Measurements from ENCODE around the gene AGTRAP. TPM values are rescaled to one million over a fixed set of nuclear protein-coding genes. Genes with fewer than 3 reads are reported as not detected.

The AGTRAP gene
- total RNA-seq, 1 experiment from 2014 or later, result 23.6 TPM

DNA sequence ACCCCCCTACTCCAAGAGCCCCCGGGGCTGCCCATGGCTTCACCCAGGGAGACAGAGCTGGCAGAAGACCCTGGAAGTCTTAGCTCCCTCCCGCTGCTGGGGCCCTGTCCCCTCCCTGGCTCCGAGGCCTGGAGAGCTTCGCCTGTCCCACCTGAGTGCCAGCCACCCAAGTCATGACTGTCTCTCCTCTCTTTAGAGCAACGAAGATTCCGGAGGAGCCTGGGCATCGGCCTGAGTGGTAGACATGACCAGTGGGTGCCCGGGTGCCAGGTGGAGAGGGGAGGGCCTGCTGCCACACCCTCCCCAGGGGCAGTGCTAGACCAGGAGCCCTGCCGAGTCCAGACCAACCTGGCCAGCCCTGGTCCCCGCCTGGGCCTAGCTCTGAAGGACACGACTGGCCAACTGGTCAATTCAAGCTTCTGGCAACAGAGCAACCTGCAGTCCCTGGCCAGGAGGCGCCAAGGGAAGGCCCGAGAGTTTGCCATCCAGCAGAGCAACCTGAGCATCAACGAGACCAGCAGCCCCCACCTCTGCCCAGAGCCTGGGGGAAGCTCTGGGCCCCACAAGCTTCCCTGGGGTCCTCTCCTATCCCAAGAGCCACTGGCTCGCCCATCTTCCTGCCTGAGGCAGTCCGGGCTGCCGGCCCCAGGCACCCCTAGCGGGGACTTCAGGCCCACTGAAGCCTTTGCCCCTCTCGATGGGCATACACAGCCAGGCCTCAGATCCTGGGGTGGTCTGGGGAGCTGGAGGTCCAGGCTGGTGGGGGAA lies 29.9 kb downstream of the AGTRAP start:
- H3K9me3 ChIP-seq (ENCODE audit: low read depth, low read length, poor library complexity, severe bottlenecking), result no peaks in the 10 kb centered on the region
- DNase-seq (ENCODE audit: low spot score), result no peak
- H3K4me1 ChIP-seq (ENCODE audit: insufficient read depth, low read length, poor library complexity, severe bottlenecking), result no peaks in the 10 kb centered on the region
- BruUV-seq (replicated peaks), result no TSS peak
- POLR2A ChIA-PET (ENCODE audit: low non-redundant PET), result no interaction called here
- CTCF ChIA-PET, result interaction anchor here (0.5 kb wide), 1 partner anchor 36 kb away, joined by 3 read pairs; no protein-coding TSS in a partner anchor
- intact Hi-C loops (cut with micrococcal nuclease; ENCODE audit: unreplicated experiment), result no loop called here
- H3K4me3 ChIP-seq (ENCODE audit: low read depth, low read length, poor library complexity, severe bottlenecking), result no peak overlapping the region
- no peak for TF ChIP-seq EZH2 (IDR thresholded peaks at IDR 0.05; ENCODE audit: borderline replicate concordance, low read depth, low read length, poor library complexity, severe bottlenecking)
- TF ChIP-seq, protein P1, sequence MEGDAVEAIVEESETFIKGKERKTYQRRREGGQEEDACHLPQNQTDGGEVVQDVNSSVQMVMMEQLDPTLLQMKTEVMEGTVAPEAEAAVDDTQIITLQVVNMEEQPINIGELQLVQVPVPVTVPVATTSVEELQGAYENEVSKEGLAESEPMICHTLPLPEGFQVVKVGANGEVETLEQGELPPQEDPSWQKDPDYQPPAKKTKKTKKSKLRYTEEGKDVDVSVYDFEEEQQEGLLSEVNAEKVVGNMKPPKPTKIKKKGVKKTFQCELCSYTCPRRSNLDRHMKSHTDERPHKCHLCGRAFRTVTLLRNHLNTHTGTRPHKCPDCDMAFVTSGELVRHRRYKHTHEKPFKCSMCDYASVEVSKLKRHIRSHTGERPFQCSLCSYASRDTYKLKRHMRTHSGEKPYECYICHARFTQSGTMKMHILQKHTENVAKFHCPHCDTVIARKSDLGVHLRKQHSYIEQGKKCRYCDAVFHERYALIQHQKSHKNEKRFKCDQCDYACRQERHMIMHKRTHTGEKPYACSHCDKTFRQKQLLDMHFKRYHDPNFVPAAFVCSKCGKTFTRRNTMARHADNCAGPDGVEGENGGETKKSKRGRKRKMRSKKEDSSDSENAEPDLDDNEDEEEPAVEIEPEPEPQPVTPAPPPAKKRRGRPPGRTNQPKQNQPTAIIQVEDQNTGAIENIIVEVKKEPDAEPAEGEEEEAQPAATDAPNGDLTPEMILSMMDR (conservative IDR thresholded peaks at IDR 0.05; ENCODE audit: low read depth, low read length), result no peak
- H3K36me3 ChIP-seq (ENCODE audit: insufficient read depth, low read length, poor library complexity, severe bottlenecking), result no peaks in the 10 kb centered on the region
- no peaks in the 10 kb centered on the region for H3K27me3 ChIP-seq (replicated peaks; ENCODE audit: insufficient read depth, low read depth, low read length, poor library complexity)
- H3K27ac ChIP-seq (ENCODE audit: low read depth, low read length, poor library complexity, severe bottlenecking), result no peak overlapping the region

DNA sequence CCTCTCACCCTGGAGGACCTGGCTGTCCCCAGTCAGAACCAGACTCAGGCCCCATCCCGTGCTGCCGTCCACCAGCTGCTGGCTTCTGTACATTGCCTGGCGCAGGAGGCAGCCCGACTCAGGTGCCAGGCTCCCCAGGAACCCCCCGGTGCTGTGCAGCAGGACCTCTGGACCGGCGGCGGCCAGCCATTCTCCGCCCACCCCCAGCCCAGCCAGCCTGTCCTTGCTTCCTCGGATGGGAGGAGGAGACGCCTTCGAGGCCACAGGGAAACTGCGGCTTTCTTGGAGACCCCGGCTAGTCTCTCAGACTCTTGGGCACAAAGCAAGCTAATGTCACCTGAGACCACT lies 30.5 kb downstream of the AGTRAP start:
- POLR2A ChIA-PET (ENCODE audit: low non-redundant PET), result no interaction called here
- TF ChIP-seq, protein P1 (conservative IDR thresholded peaks at IDR 0.05; ENCODE audit: low read depth, low read length), result no peak
- TF ChIP-seq EZH2 (IDR thresholded peaks at IDR 0.05; ENCODE audit: borderline replicate concordance, low read depth, low read length, poor library complexity, severe bottlenecking), result no peak
- no peak for DNase-seq (ENCODE audit: low spot score)
- Histone ChIP-seq H3K27me3 (replicated peaks; ENCODE audit: insufficient read depth, low read depth, low read length, poor library complexity) (no peaks in the 10 kb centered on the region), H3K27ac (ENCODE audit: low read depth, low read length, poor library complexity, severe bottlenecking) (no peak overlapping the region), H3K4me1 (ENCODE audit: insufficient read depth, low read length, poor library complexity, severe bottlenecking) (no peaks in the 10 kb centered on the region), H3K9me3 (ENCODE audit: low read depth, low read length, poor library complexity, severe bottlenecking) (no peaks in the 10 kb centered on the region), H3K4me3 (ENCODE audit: low read depth, low read length, poor library complexity, severe bottlenecking) (no peak overlapping the region), H3K36me3 (ENCODE audit: insufficient read depth, low read length, poor library complexity, severe bottlenecking) (no peaks in the 10 kb centered on the region)
- no TSS peak for BruUV-seq (replicated peaks)
- intact Hi-C loops (cut with micrococcal nuclease; ENCODE audit: unreplicated experiment), result no loop called here
- CTCF ChIA-PET, result no interaction called here

DNA sequence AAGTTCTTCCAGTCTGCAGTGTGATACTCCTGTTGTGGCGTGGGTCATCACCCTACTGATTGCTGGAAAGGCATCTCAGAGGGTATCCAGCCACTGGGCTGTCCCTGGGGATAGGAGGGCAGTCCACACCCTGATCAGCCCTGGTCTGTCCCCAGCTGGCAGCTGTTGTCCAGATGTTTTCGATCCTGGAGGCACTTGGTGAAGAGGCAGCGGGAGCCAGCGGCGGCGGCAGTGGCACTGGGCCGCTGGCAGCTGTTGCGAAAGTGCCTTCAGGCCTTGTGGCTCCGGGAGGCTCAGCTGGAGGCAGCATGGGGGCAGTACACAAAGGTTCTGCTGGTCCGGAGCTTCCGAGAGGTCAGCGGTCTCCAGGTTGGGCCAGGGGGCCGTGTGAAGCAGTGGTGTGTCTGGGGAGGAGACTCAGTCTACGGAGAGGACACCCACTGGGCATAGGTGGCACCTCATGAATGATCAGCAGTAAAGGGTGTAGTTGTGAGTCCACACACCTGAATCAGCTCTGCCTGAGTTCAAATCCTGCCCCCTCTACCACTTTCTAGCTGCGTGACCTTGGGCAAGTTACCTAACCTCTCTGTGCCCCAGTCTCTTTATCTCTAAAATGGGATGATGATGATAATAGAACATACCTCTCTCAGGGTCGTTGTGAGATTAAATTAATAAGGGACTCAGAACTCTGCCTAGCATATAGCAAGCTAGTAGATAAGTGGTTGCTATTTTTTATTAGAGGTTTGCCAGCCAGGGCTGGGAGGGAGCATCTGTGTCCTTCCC lies 32.2 kb downstream of the AGTRAP start:
- intact Hi-C loops (cut with micrococcal nuclease; ENCODE audit: unreplicated experiment), result no loop called here
- Histone ChIP-seq H3K4me3 (ENCODE audit: low read depth, low read length, poor library complexity, severe bottlenecking) (no peak overlapping the region), H3K4me1 (ENCODE audit: insufficient read depth, low read length, poor library complexity, severe bottlenecking) (no peaks in the 10 kb centered on the region), H3K9me3 (ENCODE audit: low read depth, low read length, poor library complexity, severe bottlenecking) (no peaks in the 10 kb centered on the region), H3K27me3 (replicated peaks; ENCODE audit: insufficient read depth, low read depth, low read length, poor library complexity) (no peaks in the 10 kb centered on the region), H3K36me3 (ENCODE audit: insufficient read depth, low read length, poor library complexity, severe bottlenecking) (no peaks in the 10 kb centered on the region), H3K27ac (ENCODE audit: low read depth, low read length, poor library complexity, severe bottlenecking) (no peak overlapping the region)
- CTCF ChIA-PET, result no interaction called here
- POLR2A ChIA-PET (ENCODE audit: low non-redundant PET), result no interaction called here
- TF ChIP-seq EZH2 (IDR thresholded peaks at IDR 0.05; ENCODE audit: borderline replicate concordance, low read depth, low read length, poor library complexity, severe bottlenecking), result no peak
- TF ChIP-seq, protein P1 (conservative IDR thresholded peaks at IDR 0.05; ENCODE audit: low read depth, low read length), result no peak
- DNase-seq (ENCODE audit: low spot score), result no peak
- BruUV-seq (replicated peaks), result no TSS peak
